SK-N-SH treated with all-trans-retinoic acid at 6 μM for 48 hours (cell line): ENCODE measurements around the gene CSF2RB.

Experiments
- ATAC-seq: fragments of 200-7000 bp; cut with Tn5 transposase; 3 replicates; pipeline ENCODE4 v1.9.1; 2020; ENCODE audit warnings: mild to moderate bottlenecking, moderate library complexity
- BACH2 ChIP-seq: fragments of 250-450 bp; sonication (Bioruptor Pico); IDR thresholded peaks from 2 replicates; pipeline ENCODE4 v1.9.0; 2021; ENCODE audit warnings: mild to moderate bottlenecking, borderline replicate concordance
- CSDC2 ChIP-seq: fragments of 250-450 bp; sonication (Bioruptor Pico); IDR thresholded peaks from 2 replicates; pipeline ENCODE4 v1.5.0; 2020; ENCODE audit warnings: mild to moderate bottlenecking, moderate library complexity
- CSRNP3 ChIP-seq: fragments of 250-450 bp; sonication (Bioruptor Pico); IDR thresholded peaks from 2 replicates; pipeline ENCODE4 v1.5.1; 2021; ENCODE audit warnings: mild to moderate bottlenecking, moderate library complexity
- ESRRG ChIP-seq: fragments of 250-450 bp; sonication (Bioruptor Pico); IDR thresholded peaks from 2 replicates; pipeline ENCODE4 v1.6.1; 2021; ENCODE audit warnings: mild to moderate bottlenecking
- GLIS3 ChIP-seq: fragments of 250-450 bp; sonication (Bioruptor Pico); IDR thresholded peaks from 2 replicates; pipeline ENCODE4 v1.5.0; 2020; ENCODE audit warnings: mild to moderate bottlenecking, moderate library complexity
- OSR1 ChIP-seq: fragments of 250-450 bp; sonication (Bioruptor Pico); IDR thresholded peaks from 2 replicates; pipeline ENCODE4 v1.8.0; 2022; ENCODE audit warnings: moderate library complexity, mild to moderate bottlenecking, inconsistent platforms
- PATZ1 ChIP-seq: fragments of 250-450 bp; sonication (Bioruptor Pico); IDR thresholded peaks from 2 replicates; pipeline ENCODE4 v1.8.0; 2020; ENCODE audit warnings: mild to moderate bottlenecking, moderate library complexity, borderline replicate concordance
- POU6F1 ChIP-seq: fragments of 250-450 bp; sonication (Bioruptor Pico); IDR thresholded peaks from 2 replicates; pipeline ENCODE4 v1.8.0; 2021; ENCODE audit warnings: low read depth, mild to moderate bottlenecking, moderate library complexity, borderline replicate concordance
- PPARA ChIP-seq: fragments of 250-450 bp; sonication (Bioruptor Pico); IDR thresholded peaks from 2 replicates; pipeline ENCODE4 v1.5.0; 2020; ENCODE audit warnings: mild to moderate bottlenecking, borderline replicate concordance
- RARB ChIP-seq: fragments of 250-450 bp; sonication (Bioruptor Pico); IDR thresholded peaks from 2 replicates; pipeline ENCODE4 v1.8.0; 2021; ENCODE audit warnings: mild to moderate bottlenecking, moderate library complexity
- SNAI2 ChIP-seq: fragments of 250-450 bp; sonication (Bioruptor Pico); IDR thresholded peaks from 2 replicates; pipeline ENCODE4 v1.5.0; 2020; ENCODE audit warnings: mild to moderate bottlenecking, moderate library complexity
- TCF4 ChIP-seq: fragments of 250-450 bp; sonication (Bioruptor Pico); IDR thresholded peaks from 2 replicates; pipeline ENCODE4 v1.8.0; 2021; ENCODE audit warnings: mild to moderate bottlenecking, moderate library complexity, borderline replicate concordance
- TSHZ2 ChIP-seq: fragments of 250-450 bp; sonication (Bioruptor Pico); IDR thresholded peaks from 2 replicates; pipeline ENCODE4 v1.5.0; 2020; ENCODE audit warnings: mild to moderate bottlenecking, moderate library complexity
- ZC3H10 ChIP-seq: fragments of 250-450 bp; sonication (Bioruptor Pico); IDR thresholded peaks from 2 replicates; pipeline ENCODE4 v1.5.1; 2021; ENCODE audit warnings: mild to moderate bottlenecking, moderate library complexity
- ZFP3 ChIP-seq: fragments of 250-450 bp; sonication (Bioruptor Pico); IDR thresholded peaks from 2 replicates; pipeline ENCODE4 v1.5.0; 2020; ENCODE audit warnings: mild to moderate bottlenecking, moderate library complexity
- ZFP30 ChIP-seq: fragments of 450-650 bp; formaldehyde crosslinking; IDR thresholded peaks from 2 replicates; pipeline ENCODE4 v1.5.0; 2022; ENCODE audit warnings: mild to moderate bottlenecking, moderate library complexity
- ZNF565 ChIP-seq: fragments of 450-650 bp; formaldehyde crosslinking; conservative IDR thresholded peaks from 2 replicates; pipeline ENCODE4 v1.5.0; 2020; ENCODE audit warnings: low read depth, mild to moderate bottlenecking, moderate library complexity
- ZNF70 ChIP-seq: fragments of 450-650 bp; formaldehyde crosslinking; IDR thresholded peaks from 2 replicates; pipeline ENCODE4 v1.5.0; 2020; ENCODE audit warnings: mild to moderate bottlenecking, moderate library complexity
- ZNF8 ChIP-seq: fragments of 450-650 bp; formaldehyde crosslinking; IDR thresholded peaks from 2 replicates; pipeline ENCODE4 v1.5.0; 2020; ENCODE audit warnings: mild to moderate bottlenecking, moderate library complexity

The CSF2RB gene

GRCh38 chr22:36971341-36972125 is 58.1 kb downstream of the CSF2RB start:
- no peak for TF ChIP-seq ZNF8
- no peak for ATAC-seq

GRCh38 chr22:36976606-36977005 is 63.2 kb downstream of the CSF2RB start:
- ATAC-seq = no peak
- TF ChIP-seq CSDC2 = no peak
- no peak for TF ChIP-seq TSHZ2 (CRISPR knock-in tag)
- no peak for TF ChIP-seq POU6F1 (CRISPR knock-in tag)
- no peak for TF ChIP-seq ZNF70 (CRISPR knock-in tag)
- TF ChIP-seq PPARA (CRISPR knock-in tag) = no peak
- no peak for TF ChIP-seq BACH2 (CRISPR knock-in tag)
- TF ChIP-seq OSR1 = no peak
- no peak for TF ChIP-seq PATZ1 (CRISPR knock-in tag)
- no peak for TF ChIP-seq ZFP3 (CRISPR knock-in tag)
- TF ChIP-seq ZC3H10 (CRISPR knock-in tag) = no peak
- no peak for TF ChIP-seq ZNF565 (CRISPR knock-in tag)
- no peak for TF ChIP-seq SNAI2
- no peak for TF ChIP-seq ZFP30
- no peak for TF ChIP-seq RARB
- TF ChIP-seq GLIS3 (CRISPR knock-in tag) = no peak
- TF ChIP-seq ESRRG (CRISPR knock-in tag) = no peak
- TF ChIP-seq TCF4 (CRISPR knock-in tag) = no peak

- ATAC-seq = peak; percentile 86
Measured at GRCh38 chr22:36977401-36977861, 64.0 kb downstream of the CSF2RB start.

More at GRCh38 chr22:36977401-36977861, 64.0 kb downstream of the CSF2RB start:
- TF ChIP-seq ZFP30 (no peak), CSRNP3 (CRISPR knock-in tag) (no peak), OSR1 (no peak), TSHZ2 (CRISPR knock-in tag) (0 out of 2 replicates have a peak, but pooled peaks have one; percentile 20), ESRRG (CRISPR knock-in tag) (no peak), ZFP3 (CRISPR knock-in tag) (no peak), SNAI2 (0 out of 2 replicates have a peak, but pooled peaks have one; percentile 24), POU6F1 (CRISPR knock-in tag) (no peak), PPARA (CRISPR knock-in tag) (no peak), CSDC2 (peak; percentile 55; the same call in 1 of the 2 replicates)
